LNCaP clone FGC (cell line): ENCODE data around the gene SESN2.

Experiments used
- DNase-seq: peaks from one replicate; pipeline ENCODE4 v3.0.0-alpha.2; 2011; ENCODE audit warnings: low read depth
- H3K4me3 ChIP-seq: 2 replicates; pipeline ENCODE4 v1.5.1; 2011; ENCODE audit warnings: mild to moderate bottlenecking, low read depth, low read length, control low read depth
- TF ChIP-seq, protein P1 (sequence below): IDR thresholded peaks from 2 replicates; pipeline ENCODE4 v1.5.1; 2012; ENCODE audit warnings: mild to moderate bottlenecking; ENCODE audit not compliant: control insufficient read depth, insufficient read depth; ENCODE audit errors: extremely low read depth

The SESN2 gene

DNA sequence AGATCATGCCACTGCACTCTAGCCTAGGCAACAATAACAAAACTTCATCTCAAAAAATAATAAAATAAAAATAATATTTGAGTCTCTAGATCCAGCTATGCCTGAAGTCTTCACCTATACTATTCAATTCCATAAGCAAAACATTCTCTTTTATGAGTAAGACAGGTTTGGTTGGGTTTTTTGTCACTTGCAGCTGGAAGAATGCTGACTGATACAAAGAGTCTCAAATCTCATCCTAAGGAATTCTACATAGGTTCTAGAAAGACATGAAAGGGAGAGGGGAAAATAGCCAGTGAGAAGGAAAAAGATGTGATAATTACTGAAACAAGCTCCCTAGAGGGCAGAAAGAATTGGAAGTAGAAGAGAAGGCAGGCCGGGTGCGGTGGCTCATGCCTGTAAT is 39.1 kb downstream of the SESN2 start:
- no peak for DNase-seq

DNA sequence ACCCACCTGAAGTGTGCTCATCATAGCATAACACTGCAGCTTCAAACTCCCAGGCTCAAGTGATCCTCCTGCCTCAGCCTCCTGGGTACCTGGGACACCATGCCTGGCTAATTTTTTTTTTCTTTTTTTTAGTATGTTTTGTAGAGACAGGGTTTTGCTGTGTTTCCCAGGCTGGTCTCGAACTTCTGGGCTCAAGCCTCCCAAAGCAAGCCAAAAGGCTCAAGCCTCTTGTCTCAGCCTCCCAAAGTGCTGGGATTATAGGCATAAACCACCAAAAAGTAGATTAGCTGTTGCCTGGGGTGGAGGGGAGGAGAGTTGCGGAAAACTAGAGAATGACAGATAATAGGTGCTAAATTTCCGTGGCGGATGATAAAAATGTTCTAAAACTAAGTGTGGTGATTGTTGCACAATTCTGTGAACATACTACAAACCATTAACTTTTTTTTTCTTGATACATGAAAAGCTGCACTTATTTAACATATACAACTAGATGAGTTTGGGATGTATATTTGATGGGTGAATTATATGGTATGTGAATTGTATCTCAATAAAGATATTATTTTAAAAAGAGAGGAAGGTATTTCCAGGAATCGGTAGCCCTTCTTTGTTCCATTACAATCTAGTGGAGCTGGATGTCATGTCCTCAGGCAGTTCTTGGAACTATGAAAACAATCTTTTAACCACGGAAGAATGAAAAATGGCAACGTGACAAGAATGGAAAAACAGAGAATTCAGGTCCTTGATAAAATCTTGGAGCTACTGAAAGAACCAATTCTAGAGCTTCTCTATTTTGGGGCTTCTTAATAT is 42.3 kb downstream of the SESN2 start:
- no peak for DNase-seq
- TF ChIP-seq, protein P1, sequence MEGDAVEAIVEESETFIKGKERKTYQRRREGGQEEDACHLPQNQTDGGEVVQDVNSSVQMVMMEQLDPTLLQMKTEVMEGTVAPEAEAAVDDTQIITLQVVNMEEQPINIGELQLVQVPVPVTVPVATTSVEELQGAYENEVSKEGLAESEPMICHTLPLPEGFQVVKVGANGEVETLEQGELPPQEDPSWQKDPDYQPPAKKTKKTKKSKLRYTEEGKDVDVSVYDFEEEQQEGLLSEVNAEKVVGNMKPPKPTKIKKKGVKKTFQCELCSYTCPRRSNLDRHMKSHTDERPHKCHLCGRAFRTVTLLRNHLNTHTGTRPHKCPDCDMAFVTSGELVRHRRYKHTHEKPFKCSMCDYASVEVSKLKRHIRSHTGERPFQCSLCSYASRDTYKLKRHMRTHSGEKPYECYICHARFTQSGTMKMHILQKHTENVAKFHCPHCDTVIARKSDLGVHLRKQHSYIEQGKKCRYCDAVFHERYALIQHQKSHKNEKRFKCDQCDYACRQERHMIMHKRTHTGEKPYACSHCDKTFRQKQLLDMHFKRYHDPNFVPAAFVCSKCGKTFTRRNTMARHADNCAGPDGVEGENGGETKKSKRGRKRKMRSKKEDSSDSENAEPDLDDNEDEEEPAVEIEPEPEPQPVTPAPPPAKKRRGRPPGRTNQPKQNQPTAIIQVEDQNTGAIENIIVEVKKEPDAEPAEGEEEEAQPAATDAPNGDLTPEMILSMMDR, result no peak
- no peak overlapping the region for H3K4me3 ChIP-seq

More for the DNA sequence above, 39.1 kb downstream of the SESN2 start:
- H3K4me3 ChIP-seq, result no peak overlapping the region
- TF ChIP-seq, protein P1, result no peak

DNA sequence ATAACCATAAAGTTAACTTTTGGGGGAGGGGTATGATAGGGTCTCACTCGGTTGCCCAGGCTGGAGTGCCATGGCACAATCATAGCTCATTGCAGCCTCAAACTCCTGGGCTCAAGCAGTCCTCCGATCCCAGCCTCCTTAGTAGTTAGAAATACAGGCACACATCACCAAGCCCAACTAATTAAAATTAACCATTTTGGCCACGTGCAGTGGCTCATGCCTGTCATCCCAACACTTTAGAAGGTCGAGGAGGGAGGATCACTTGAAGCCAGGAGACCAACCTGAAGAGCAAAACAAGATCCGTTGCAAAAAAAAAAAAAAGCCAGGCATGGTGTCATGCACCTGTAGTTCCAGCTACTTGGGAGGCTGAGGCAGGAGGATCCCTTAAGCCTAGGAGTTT is 42.9 kb downstream of the SESN2 start:
- TF ChIP-seq, protein P1, result no peak
- no peak overlapping the region for H3K4me3 ChIP-seq
- no peak for DNase-seq

DNA sequence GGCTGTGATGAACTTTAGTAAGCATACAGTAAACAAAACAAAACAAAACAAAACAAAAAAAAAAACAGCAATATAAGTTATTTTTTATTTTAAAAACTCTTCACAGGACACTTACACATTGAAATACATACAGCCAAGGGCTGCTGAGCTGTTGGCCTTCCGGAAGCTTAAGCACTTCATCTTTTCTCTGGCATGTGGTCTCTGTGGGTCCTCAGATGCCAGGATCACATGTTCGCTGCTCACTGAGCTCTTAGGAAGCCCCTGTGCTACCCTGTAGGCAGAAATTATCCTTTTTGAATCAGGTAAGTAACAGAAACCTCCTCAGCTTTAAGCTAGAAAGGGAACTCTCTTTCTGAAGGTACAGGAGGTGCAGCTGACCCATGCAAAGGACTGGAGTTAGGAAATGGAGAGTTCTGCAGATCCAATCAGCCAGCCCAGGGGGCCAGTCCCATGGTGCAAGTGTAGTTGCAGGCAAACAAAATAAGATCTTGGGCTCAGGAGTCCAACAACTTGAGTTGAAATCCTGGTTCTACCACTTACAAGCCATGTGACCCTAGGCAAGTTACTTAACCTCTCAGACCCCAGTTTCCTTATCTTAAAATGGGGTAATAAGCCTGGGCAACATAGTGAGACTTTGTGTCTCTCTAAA is 47.1 kb downstream of the SESN2 start:
- DNase-seq, result no peak
- TF ChIP-seq, protein P1, result no peak
- no peak overlapping the region for H3K4me3 ChIP-seq

DNA sequence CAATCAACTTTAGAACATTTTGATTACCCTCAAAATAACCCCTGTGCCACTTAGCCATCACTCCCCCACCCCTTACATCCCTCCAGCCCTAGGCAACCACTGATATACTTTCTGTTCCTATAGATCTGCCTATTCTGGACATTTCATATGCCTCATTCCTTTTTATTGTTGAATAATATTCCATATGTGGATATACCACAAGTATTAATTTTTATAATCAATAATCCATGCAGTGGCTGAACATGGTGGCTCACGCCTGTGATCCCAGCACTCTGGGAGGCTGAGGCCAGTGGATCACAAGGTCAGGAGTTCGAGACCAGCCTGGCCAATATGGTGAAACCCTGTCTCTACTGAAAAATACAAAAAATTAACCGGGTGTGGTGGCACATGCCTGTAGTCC is 49.4 kb downstream of the SESN2 start:
- DNase-seq, result no peak
- TF ChIP-seq, protein P1, result no peak

DNA sequence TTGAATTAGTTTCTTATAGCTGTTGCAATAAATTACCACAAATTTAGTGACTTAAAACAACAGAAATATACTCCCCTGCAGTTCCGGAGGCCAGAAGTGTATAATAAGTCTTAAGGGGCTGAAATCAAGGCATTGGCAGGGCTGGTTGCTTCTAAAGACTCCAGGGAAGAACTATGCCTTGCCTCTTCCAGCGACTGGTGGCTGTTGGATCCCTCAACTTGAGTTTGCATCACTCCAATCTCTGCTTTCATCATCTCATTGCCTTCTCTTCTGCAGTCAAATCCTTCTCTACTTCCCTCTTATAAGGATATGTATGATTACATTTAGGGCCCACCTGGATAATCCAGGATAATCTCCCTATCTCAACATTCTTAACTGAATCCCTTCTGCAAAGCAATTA is 50.4 kb downstream of the SESN2 start:
- TF ChIP-seq, protein P1, result no peak
- DNase-seq, result no peak

More for the DNA sequence above, 49.4 kb downstream of the SESN2 start:
- H3K4me3 ChIP-seq, result no peak overlapping the region

More for the DNA sequence above, 50.4 kb downstream of the SESN2 start:
- no peak overlapping the region for H3K4me3 ChIP-seq
